ENCODE measurements around the gene CACNA1D.

The CACNA1D gene

GRCh38 chr3:53801319-53801718 is 306.9 kb downstream of the CACNA1D start:
- H3K27ac ChIP-seq (ENCODE audit: low read depth, low read length), result no peak overlapping the region

GRCh38 chr3:53802256-53802880 is 308.0 kb downstream of the CACNA1D start:
- H3F3A ChIP-seq (ENCODE audit: insufficient read depth), result no peaks in the 10 kb centered on the region
- no peak overlapping the region for H3K4me2 ChIP-seq (ENCODE audit: low read depth, low read length, poor library complexity, severe bottlenecking)
- no peaks in the 10 kb centered on the region for H3K27me3 ChIP-seq (ENCODE audit: low read length)

More at GRCh38 chr3:53801319-53801718, 306.9 kb downstream of the CACNA1D start:
- no peak overlapping the region for H3K4me3 ChIP-seq (ENCODE audit: insufficient read depth, low read length, poor library complexity, severe bottlenecking)
- H3K79me2 ChIP-seq (ENCODE audit: insufficient read depth, low read length), result no peaks in the 10 kb centered on the region
- TF ChIP-seq CTCF (IDR thresholded peaks at IDR 0.05; ENCODE audit: insufficient read depth, low read length, poor library complexity, severe bottlenecking) (no peak), EZH2phosphoT487 (conservative IDR thresholded peaks at IDR 0.05; ENCODE audit: low read length) (no peak)
- H3K9me3 ChIP-seq (ENCODE audit: insufficient read depth, low read length), result no peaks in the 10 kb centered on the region
- H2AFZ ChIP-seq (ENCODE audit: low read depth, low read length, severe bottlenecking), result no peak overlapping the region
- no peak overlapping the region for H3K9ac ChIP-seq (ENCODE audit: low read length)
- no peak overlapping the region for H3K4me2 ChIP-seq (ENCODE audit: low read depth, low read length, poor library complexity, severe bottlenecking)
- H4K20me1 ChIP-seq (ENCODE audit: low read depth, low read length), result no peaks in the 10 kb centered on the region
- H3K9me2 ChIP-seq (replicated peaks; ENCODE audit: insufficient read depth, low read length), result no peaks in the 10 kb centered on the region
- no peaks in the 10 kb centered on the region for H3K36me3 ChIP-seq (ENCODE audit: low read length)
- H3K27me3 ChIP-seq (ENCODE audit: low read length), result no peaks in the 10 kb centered on the region
- no peaks in the 10 kb centered on the region for H3F3A ChIP-seq (ENCODE audit: insufficient read depth)

GRCh38 chr3:53803124-53803815 is 308.9 kb downstream of the CACNA1D start:
- Histone ChIP-seq H3K9me3 (ENCODE audit: insufficient read depth, low read length) (no peaks in the 10 kb centered on the region), H3K36me3 (ENCODE audit: low read length) (no peaks in the 10 kb centered on the region), H3K9me2 (replicated peaks; ENCODE audit: insufficient read depth, low read length) (no peaks in the 10 kb centered on the region), H3F3A (ENCODE audit: insufficient read depth) (no peaks in the 10 kb centered on the region), H3K27ac (ENCODE audit: low read depth, low read length) (no peak overlapping the region), H3K79me2 (ENCODE audit: insufficient read depth, low read length) (no peaks in the 10 kb centered on the region), H3K4me3 (ENCODE audit: insufficient read depth, low read length, poor library complexity, severe bottlenecking) (no peak overlapping the region), H3K9ac (ENCODE audit: low read length) (no peak overlapping the region), H4K20me1 (ENCODE audit: low read depth, low read length) (no peaks in the 10 kb centered on the region), H3K4me2 (ENCODE audit: low read depth, low read length, poor library complexity, severe bottlenecking) (no peak overlapping the region), H3K27me3 (ENCODE audit: low read length) (no peaks in the 10 kb centered on the region), H2AFZ (ENCODE audit: low read depth, low read length, severe bottlenecking) (no peak overlapping the region)
- TF ChIP-seq CTCF (IDR thresholded peaks at IDR 0.05; ENCODE audit: insufficient read depth, low read length, poor library complexity, severe bottlenecking) (no peak), EZH2phosphoT487 (conservative IDR thresholded peaks at IDR 0.05; ENCODE audit: low read length) (no peak)

More at GRCh38 chr3:53802256-53802880, 308.0 kb downstream of the CACNA1D start:
- no peak overlapping the region for H3K9ac ChIP-seq (ENCODE audit: low read length)
- H3K79me2 ChIP-seq (ENCODE audit: insufficient read depth, low read length), result no peaks in the 10 kb centered on the region
- H3K4me3 ChIP-seq (ENCODE audit: insufficient read depth, low read length, poor library complexity, severe bottlenecking), result no peak overlapping the region
- H3K27ac ChIP-seq (ENCODE audit: low read depth, low read length), result no peak overlapping the region
- no peak overlapping the region for H2AFZ ChIP-seq (ENCODE audit: low read depth, low read length, severe bottlenecking)
- no peaks in the 10 kb centered on the region for H3K9me3 ChIP-seq (ENCODE audit: insufficient read depth, low read length)
- no peaks in the 10 kb centered on the region for H4K20me1 ChIP-seq (ENCODE audit: low read depth, low read length)
- H3K36me3 ChIP-seq (ENCODE audit: low read length), result no peaks in the 10 kb centered on the region
- TF ChIP-seq CTCF (IDR thresholded peaks at IDR 0.05; ENCODE audit: insufficient read depth, low read length, poor library complexity, severe bottlenecking), result no peak
- no peak for TF ChIP-seq EZH2phosphoT487 (conservative IDR thresholded peaks at IDR 0.05; ENCODE audit: low read length)
- H3K9me2 ChIP-seq (replicated peaks; ENCODE audit: insufficient read depth, low read length), result no peaks in the 10 kb centered on the region

All from SU-DHL-6 (cell line).